Measurements from ENCODE around the gene FHAD1. TPM values are rescaled to one million over a fixed set of nuclear protein-coding genes. Genes with fewer than 3 reads are reported as not detected.

Gene FHAD1
- total RNA-seq, 1 donor from 2014 or later: 0.21 TPM

- TF ChIP-seq, protein P1, sequence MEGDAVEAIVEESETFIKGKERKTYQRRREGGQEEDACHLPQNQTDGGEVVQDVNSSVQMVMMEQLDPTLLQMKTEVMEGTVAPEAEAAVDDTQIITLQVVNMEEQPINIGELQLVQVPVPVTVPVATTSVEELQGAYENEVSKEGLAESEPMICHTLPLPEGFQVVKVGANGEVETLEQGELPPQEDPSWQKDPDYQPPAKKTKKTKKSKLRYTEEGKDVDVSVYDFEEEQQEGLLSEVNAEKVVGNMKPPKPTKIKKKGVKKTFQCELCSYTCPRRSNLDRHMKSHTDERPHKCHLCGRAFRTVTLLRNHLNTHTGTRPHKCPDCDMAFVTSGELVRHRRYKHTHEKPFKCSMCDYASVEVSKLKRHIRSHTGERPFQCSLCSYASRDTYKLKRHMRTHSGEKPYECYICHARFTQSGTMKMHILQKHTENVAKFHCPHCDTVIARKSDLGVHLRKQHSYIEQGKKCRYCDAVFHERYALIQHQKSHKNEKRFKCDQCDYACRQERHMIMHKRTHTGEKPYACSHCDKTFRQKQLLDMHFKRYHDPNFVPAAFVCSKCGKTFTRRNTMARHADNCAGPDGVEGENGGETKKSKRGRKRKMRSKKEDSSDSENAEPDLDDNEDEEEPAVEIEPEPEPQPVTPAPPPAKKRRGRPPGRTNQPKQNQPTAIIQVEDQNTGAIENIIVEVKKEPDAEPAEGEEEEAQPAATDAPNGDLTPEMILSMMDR (IDR thresholded peaks at IDR 0.05; ENCODE audit: insufficient read depth, low read length, poor library complexity, severe bottlenecking): no peak
- DNase-seq (ENCODE audit: low read depth): no peak
- H3K27me3 ChIP-seq (ENCODE audit: control insufficient read depth, insufficient read depth, low read length): no peaks in the 10 kb centered on the region
These were observed 32.5 kb upstream of the FHAD1 start for GRCh38 chr1:15214527-15214926.

GRCh38 chr1:15215116-15215515 is 31.9 kb upstream of the FHAD1 start:
- Histone ChIP-seq H3K27me3 (ENCODE audit: control insufficient read depth, insufficient read depth, low read length) (no peaks in the 10 kb centered on the region), H3K36me3 (ENCODE audit: control insufficient read depth, insufficient read depth, low read length) (no peaks in the 10 kb centered on the region), H3K4me3 (ENCODE audit: low read depth, low read length) (no peak overlapping the region)
- TF ChIP-seq, protein P1 (IDR thresholded peaks at IDR 0.05; ENCODE audit: insufficient read depth, low read length, poor library complexity, severe bottlenecking): no peak
- DNase-seq (ENCODE audit: low read depth): no peak

More at GRCh38 chr1:15214527-15214926, 32.5 kb upstream of the FHAD1 start:
- H3K4me3 ChIP-seq (ENCODE audit: low read depth, low read length): no peak overlapping the region
- no peaks in the 10 kb centered on the region for H3K36me3 ChIP-seq (ENCODE audit: control insufficient read depth, insufficient read depth, low read length)

- Histone ChIP-seq H3K36me3 (ENCODE audit: control insufficient read depth, insufficient read depth, low read length) (no peaks in the 10 kb centered on the region), H3K27me3 (ENCODE audit: control insufficient read depth, insufficient read depth, low read length) (no peaks in the 10 kb centered on the region), H3K4me3 (ENCODE audit: low read depth, low read length) (no peak overlapping the region)
- TF ChIP-seq, protein P1 (IDR thresholded peaks at IDR 0.05; ENCODE audit: insufficient read depth, low read length, poor library complexity, severe bottlenecking): no peak
- DNase-seq (ENCODE audit: low read depth): no peak
These were observed 29.4 kb upstream of the FHAD1 start for GRCh38 chr1:15217654-15218053.

GRCh38 chr1:15218287-15219279 is 28.4 kb upstream of the FHAD1 start:
- no peaks in the 10 kb centered on the region for H3K36me3 ChIP-seq (ENCODE audit: control insufficient read depth, insufficient read depth, low read length)
- no peaks in the 10 kb centered on the region for H3K27me3 ChIP-seq (ENCODE audit: control insufficient read depth, insufficient read depth, low read length)
- H3K4me3 ChIP-seq (ENCODE audit: low read depth, low read length): no peak overlapping the region
- peak; percentile 29 for DNase-seq (ENCODE audit: low read depth)
- TF ChIP-seq, protein P1 (IDR thresholded peaks at IDR 0.05; ENCODE audit: insufficient read depth, low read length, poor library complexity, severe bottlenecking): no peak

DNA sequence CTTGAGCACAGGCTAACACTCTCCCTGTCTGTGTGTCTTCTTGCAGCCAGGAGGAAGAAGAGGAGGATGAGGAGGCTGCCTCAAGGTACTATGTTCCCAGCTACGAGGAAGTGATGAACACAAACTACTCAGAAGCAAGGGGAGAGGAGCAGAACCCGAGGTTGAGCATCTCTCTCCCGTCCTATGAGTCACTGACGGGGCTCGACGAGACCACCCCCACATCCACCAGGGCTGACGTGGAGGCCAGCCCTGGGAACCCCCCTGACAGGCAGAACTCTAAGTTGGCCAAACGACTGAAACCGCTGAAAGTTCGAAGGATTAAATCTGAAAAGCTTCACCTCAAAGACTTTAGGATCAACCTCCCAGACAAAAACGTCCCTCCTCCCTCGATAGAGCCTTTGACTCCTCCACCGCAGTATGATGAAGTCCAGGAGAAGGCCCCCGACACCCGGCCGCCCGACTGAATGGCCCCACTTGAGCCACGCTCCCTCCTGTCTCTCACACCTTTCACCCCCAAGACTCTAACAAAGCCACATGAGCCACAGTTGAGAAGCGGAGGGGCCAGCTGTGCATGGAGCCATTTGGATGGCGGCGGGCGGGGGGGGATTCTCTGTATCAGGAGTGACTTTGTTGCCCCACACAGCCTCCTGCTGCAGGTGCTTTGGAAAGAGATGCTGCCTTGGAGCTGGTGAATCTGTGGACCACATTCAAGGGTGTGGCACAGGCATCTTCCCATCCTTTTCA is 27.6 kb upstream of the FHAD1 start:
- DNase-seq (ENCODE audit: low read depth): no peak
- H3K27me3 ChIP-seq (ENCODE audit: control insufficient read depth, insufficient read depth, low read length): no peaks in the 10 kb centered on the region
- H3K36me3 ChIP-seq (ENCODE audit: control insufficient read depth, insufficient read depth, low read length): no peaks in the 10 kb centered on the region
- TF ChIP-seq, protein P1 (IDR thresholded peaks at IDR 0.05; ENCODE audit: insufficient read depth, low read length, poor library complexity, severe bottlenecking): no peak
- H3K4me3 ChIP-seq (ENCODE audit: low read depth, low read length): no peak overlapping the region
